Measurements from ENCODE around the gene BCAS4.
A peak's percentile ranks its signal among the peaks of the same experiment; 100 is the strongest.

BCAS4 gene

GRCh38 chr20:50784464-50784863, 10.4 kb upstream of the BCAS4 start:
- no peak overlapping the region for H3K4me2 ChIP-seq (ENCODE audit: insufficient read depth, low read length, poor library complexity, severe bottlenecking)
- H2BK5ac ChIP-seq (ENCODE audit: low read length), result no peak overlapping the region
- peaks cover 0 to 2% (median 0%) of the 10 kb centered on the region in 3 experiments for H3K27me3 ChIP-seq (ENCODE audit: control insufficient read depth in 3 of 3, insufficient read depth in 3 of 3, low read depth in 1 of 3, low read length in 3 of 3)
- H3K14ac ChIP-seq (ENCODE audit: low read length), result no peak overlapping the region
- H2BK15ac ChIP-seq (ENCODE audit: low read length), result no peak overlapping the region
- no peak overlapping the region for H3K18ac ChIP-seq (ENCODE audit: low read length)
- no peak overlapping the region for H2BK12ac ChIP-seq (ENCODE audit: low read length)
- H3K9ac ChIP-seq (ENCODE audit: low read depth, low read length, poor library complexity), result no peak overlapping the region
- peaks cover 0 to 2% of the 10 kb centered on the region in 2 donors for H3K9me3 ChIP-seq (replicated peaks in 1 of 2; ENCODE audit: control insufficient read depth in 2 of 2, insufficient read depth in 1 of 2, low read depth in 1 of 2, low read length in 2 of 2)
- no peak overlapping the region for H2AK5ac ChIP-seq (ENCODE audit: low read depth, low read length)
- no peaks in the 10 kb centered on the region for H3K36me3 ChIP-seq (replicated peaks in 1 of 2; ENCODE audit: control insufficient read depth in 2 of 2, insufficient read depth in 2 of 2, low read length in 2 of 2)
- H3K4me1 ChIP-seq (ENCODE audit: control insufficient read depth in 2 of 2, insufficient read depth in 1 of 2, low read depth in 1 of 2, low read length in 2 of 2), result peaks cover 1 to 3% of the 10 kb centered on the region in 2 donors
- no CpG with 5 or more reads among the region's 4 CpGs for WGBS, 2 donors (ENCODE audit: extremely low coverage in 2 of 2, insufficient read length in 2 of 2, insufficient replicate concordance in 1 of 2)
- no peak overlapping the region for H2BK120ac ChIP-seq (ENCODE audit: low read depth, low read length)
- H3K4me3 ChIP-seq (ENCODE audit: low read length in 2 of 2), result no peak overlapping the region
- H3K23ac ChIP-seq (ENCODE audit: low read depth, low read length, poor library complexity), result no peak overlapping the region
- no peak overlapping the region for H4K91ac ChIP-seq (ENCODE audit: low read depth, low read length, poor library complexity)
- no peak for DNase-seq (ENCODE audit: low spot score)
- H3K79me1 ChIP-seq (ENCODE audit: low read depth, low read length), result no peaks in the 10 kb centered on the region
- H2AFZ ChIP-seq (ENCODE audit: low read length), result no peak overlapping the region
- no peak overlapping the region for H3K4ac ChIP-seq (ENCODE audit: low read length)
- no peak overlapping the region for H4K8ac ChIP-seq (ENCODE audit: low read depth, low read length)
- no peak overlapping the region for H3K27ac ChIP-seq (replicated peaks; ENCODE audit: low read length)

GRCh38 chr20:50786703-50787102, 8.2 kb upstream of the BCAS4 start:
- Histone ChIP-seq H3K79me1 (ENCODE audit: low read depth, low read length) (no peaks in the 10 kb centered on the region), H4K8ac (ENCODE audit: low read depth, low read length) (no peak overlapping the region), H2AK5ac (ENCODE audit: low read depth, low read length) (no peak overlapping the region), H2BK12ac (ENCODE audit: low read length) (no peak overlapping the region), H3K4ac (ENCODE audit: low read length) (no peak overlapping the region), H3K27me3 (ENCODE audit: control insufficient read depth in 3 of 3, insufficient read depth in 3 of 3, low read depth in 1 of 3, low read length in 3 of 3) (peaks cover 0 to 2% (median 0%) of the 10 kb centered on the region in 3 experiments), H3K36me3 (replicated peaks in 1 of 2; ENCODE audit: control insufficient read depth in 2 of 2, insufficient read depth in 2 of 2, low read length in 2 of 2) (no peaks in the 10 kb centered on the region), H3K4me3 (ENCODE audit: low read length in 2 of 2) (no peak overlapping the region), H2BK120ac (ENCODE audit: low read depth, low read length) (no peak overlapping the region), H3K18ac (ENCODE audit: low read length) (no peak overlapping the region), H4K91ac (ENCODE audit: low read depth, low read length, poor library complexity) (no peak overlapping the region), H3K23ac (ENCODE audit: low read depth, low read length, poor library complexity) (no peak overlapping the region), H3K14ac (ENCODE audit: low read length) (no peak overlapping the region), H3K4me2 (ENCODE audit: insufficient read depth, low read length, poor library complexity, severe bottlenecking) (no peak overlapping the region), H2BK15ac (ENCODE audit: low read length) (no peak overlapping the region), H3K9ac (ENCODE audit: low read depth, low read length, poor library complexity) (peak overlapping the region; percentile 47), H3K4me1 (ENCODE audit: control insufficient read depth in 2 of 2, insufficient read depth in 1 of 2, low read depth in 1 of 2, low read length in 2 of 2) (peaks cover 3 to 11% of the 10 kb centered on the region in 2 donors), H3K27ac (replicated peaks; ENCODE audit: low read length) (no peak overlapping the region), H3K9me3 (replicated peaks in 1 of 2; ENCODE audit: control insufficient read depth in 2 of 2, insufficient read depth in 1 of 2, low read depth in 1 of 2, low read length in 2 of 2) (peaks cover 0 to 2% of the 10 kb centered on the region in 2 donors), H2AFZ (ENCODE audit: low read length) (no peak overlapping the region), H2BK5ac (ENCODE audit: low read length) (no peak overlapping the region)
- no peak for DNase-seq (ENCODE audit: low spot score)
- WGBS, 2 donors (ENCODE audit: extremely low coverage in 2 of 2, insufficient read length in 2 of 2, insufficient replicate concordance in 1 of 2), result no CpG with 5 or more reads among the region's 9 CpGs

DNA sequence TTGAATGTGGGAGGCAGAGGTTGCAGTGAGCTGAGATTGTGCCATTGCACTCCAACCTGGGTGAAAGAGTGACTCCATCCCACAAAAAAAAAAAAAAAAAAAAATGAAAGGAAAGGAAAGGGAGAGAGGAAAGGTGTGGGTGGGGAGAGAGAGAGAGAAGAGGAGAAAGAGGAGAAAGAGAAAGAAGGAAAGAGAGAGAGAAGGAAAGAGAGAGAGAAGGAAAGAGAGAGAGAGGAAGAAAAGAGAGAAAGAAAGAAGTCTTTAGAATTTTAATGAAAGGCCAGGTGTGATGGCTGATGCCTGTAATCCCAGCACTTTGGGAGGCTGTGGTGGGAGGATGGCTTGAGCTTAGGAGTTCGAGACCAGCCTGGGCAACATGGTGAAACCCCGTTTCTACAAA, 7.7 kb upstream of the BCAS4 start:
- Histone ChIP-seq H2BK120ac (ENCODE audit: low read depth, low read length) (no peak overlapping the region), H3K18ac (ENCODE audit: low read length) (no peak overlapping the region), H4K8ac (ENCODE audit: low read depth, low read length) (no peak overlapping the region), H2AK5ac (ENCODE audit: low read depth, low read length) (no peak overlapping the region), H3K79me1 (ENCODE audit: low read depth, low read length) (no peaks in the 10 kb centered on the region), H3K14ac (ENCODE audit: low read length) (no peak overlapping the region), H3K4me2 (ENCODE audit: insufficient read depth, low read length, poor library complexity, severe bottlenecking) (no peak overlapping the region), H3K23ac (ENCODE audit: low read depth, low read length, poor library complexity) (no peak overlapping the region), H2AFZ (ENCODE audit: low read length) (no peak overlapping the region), H3K4me1 (ENCODE audit: control insufficient read depth in 2 of 2, insufficient read depth in 1 of 2, low read depth in 1 of 2, low read length in 2 of 2) (peaks cover 3 to 11% of the 10 kb centered on the region in 2 donors), H2BK15ac (ENCODE audit: low read length) (no peak overlapping the region), H3K27me3 (ENCODE audit: control insufficient read depth in 3 of 3, insufficient read depth in 3 of 3, low read depth in 1 of 3, low read length in 3 of 3) (peaks cover 0 to 2% (median 0%) of the 10 kb centered on the region in 3 experiments), H4K91ac (ENCODE audit: low read depth, low read length, poor library complexity) (no peak overlapping the region), H3K36me3 (replicated peaks in 1 of 2; ENCODE audit: control insufficient read depth in 2 of 2, insufficient read depth in 2 of 2, low read length in 2 of 2) (no peaks in the 10 kb centered on the region), H3K9ac (ENCODE audit: low read depth, low read length, poor library complexity) (no peak overlapping the region), H2BK5ac (ENCODE audit: low read length) (no peak overlapping the region), H3K4me3 (ENCODE audit: low read length in 2 of 2) (no peak overlapping the region), H3K4ac (ENCODE audit: low read length) (no peak overlapping the region), H3K27ac (replicated peaks; ENCODE audit: low read length) (no peak overlapping the region), H3K9me3 (replicated peaks in 1 of 2; ENCODE audit: control insufficient read depth in 2 of 2, insufficient read depth in 1 of 2, low read depth in 1 of 2, low read length in 2 of 2) (peaks cover 0 to 2% of the 10 kb centered on the region in 2 donors), H2BK12ac (ENCODE audit: low read length) (no peak overlapping the region)
- WGBS, 2 donors (ENCODE audit: extremely low coverage in 2 of 2, insufficient read length in 2 of 2, insufficient replicate concordance in 1 of 2), result no CpG with 5 or more reads among the region's 2 CpGs
- DNase-seq (ENCODE audit: low spot score), result no peak

DNA sequence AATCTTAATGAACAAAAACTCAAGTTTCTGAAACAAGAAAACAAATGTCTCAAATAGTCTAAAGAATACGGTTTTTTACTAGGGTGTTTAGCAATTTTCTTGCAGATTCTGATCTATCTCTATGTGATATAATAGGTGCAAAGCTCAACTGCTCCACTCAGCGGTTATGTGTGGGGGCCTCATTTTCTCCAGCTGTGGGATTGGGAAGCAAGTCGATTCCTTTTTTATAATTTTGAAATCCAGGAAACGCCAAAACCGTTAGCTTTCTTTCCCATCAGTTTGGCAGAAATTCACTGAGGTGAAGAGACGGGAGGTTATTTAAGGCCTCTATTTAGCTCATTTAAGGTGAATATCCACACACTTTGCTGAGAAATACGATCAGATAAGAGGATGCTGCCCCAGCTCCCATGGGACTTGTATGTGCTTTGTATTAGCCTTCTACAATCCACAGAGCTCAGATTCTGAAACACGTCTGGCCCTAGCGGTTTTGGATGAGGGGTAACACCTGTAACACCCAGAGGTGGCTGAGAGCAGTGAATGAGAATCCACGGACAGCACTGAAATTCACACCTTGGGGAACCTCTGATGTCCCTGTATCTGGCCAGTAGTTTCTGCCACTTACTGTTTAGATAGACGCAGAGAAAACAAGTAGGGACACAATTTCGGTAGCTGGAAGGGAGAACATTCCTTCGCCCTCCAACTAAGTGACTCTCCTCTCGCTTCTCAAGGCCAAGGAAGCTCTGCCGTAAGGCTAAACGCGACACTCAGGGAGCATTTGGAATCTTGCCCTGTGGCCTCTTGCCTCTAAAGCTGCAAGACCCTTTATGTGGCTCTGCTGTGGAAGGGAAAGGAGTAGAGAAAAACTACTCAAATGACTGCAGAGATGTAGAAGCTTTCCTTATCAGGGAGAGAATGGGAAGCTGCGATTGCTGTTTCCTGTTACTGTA, 6.5 kb upstream of the BCAS4 start:
- no peak overlapping the region for H3K18ac ChIP-seq (ENCODE audit: low read length)
- H3K27me3 ChIP-seq (ENCODE audit: control insufficient read depth in 3 of 3, insufficient read depth in 3 of 3, low read depth in 1 of 3, low read length in 3 of 3), result peaks cover 0 to under 1% (median 0%) of the 10 kb centered on the region in 3 experiments
- H3K79me1 ChIP-seq (ENCODE audit: low read depth, low read length), result no peaks in the 10 kb centered on the region
- no peak overlapping the region for H2BK12ac ChIP-seq (ENCODE audit: low read length)
- H2BK15ac ChIP-seq (ENCODE audit: low read length), result no peak overlapping the region
- no peak overlapping the region for H3K4me2 ChIP-seq (ENCODE audit: insufficient read depth, low read length, poor library complexity, severe bottlenecking)
- no peak overlapping the region for H4K8ac ChIP-seq (ENCODE audit: low read depth, low read length)
- peaks cover 0 to under 1% of the 10 kb centered on the region in 2 donors for H3K9me3 ChIP-seq (replicated peaks in 1 of 2; ENCODE audit: control insufficient read depth in 2 of 2, insufficient read depth in 1 of 2, low read depth in 1 of 2, low read length in 2 of 2)
- H3K27ac ChIP-seq (replicated peaks; ENCODE audit: low read length), result no peak overlapping the region
- H2BK120ac ChIP-seq (ENCODE audit: low read depth, low read length), result no peak overlapping the region
- H2AK5ac ChIP-seq (ENCODE audit: low read depth, low read length), result no peak overlapping the region
- H2AFZ ChIP-seq (ENCODE audit: low read length), result peak overlapping the region; percentile 60
- no peak overlapping the region for H4K91ac ChIP-seq (ENCODE audit: low read depth, low read length, poor library complexity)
- H3K14ac ChIP-seq (ENCODE audit: low read length), result no peak overlapping the region
- H3K23ac ChIP-seq (ENCODE audit: low read depth, low read length, poor library complexity), result no peak overlapping the region
- no peaks in the 10 kb centered on the region for H3K36me3 ChIP-seq (replicated peaks in 1 of 2; ENCODE audit: control insufficient read depth in 2 of 2, insufficient read depth in 2 of 2, low read length in 2 of 2)
- DNase-seq (ENCODE audit: low spot score), result no peak
- no CpG with 5 or more reads among the region's 18 CpGs for WGBS, 2 donors (ENCODE audit: extremely low coverage in 2 of 2, insufficient read length in 2 of 2, insufficient replicate concordance in 1 of 2)
- no peak overlapping the region for H3K4me3 ChIP-seq (ENCODE audit: low read length in 2 of 2)
- peaks cover 3 to 11% of the 10 kb centered on the region in 2 donors for H3K4me1 ChIP-seq (ENCODE audit: control insufficient read depth in 2 of 2, insufficient read depth in 1 of 2, low read depth in 1 of 2, low read length in 2 of 2)
- H2BK5ac ChIP-seq (ENCODE audit: low read length), result no peak overlapping the region
- no peak overlapping the region for H3K4ac ChIP-seq (ENCODE audit: low read length)
- H3K9ac ChIP-seq (ENCODE audit: low read depth, low read length, poor library complexity), result no peak overlapping the region

Data from neuronal stem cell (in vitro differentiated cells).